AG04450 (cell line): ENCODE data around the gene HERC2. TPM values are rescaled to one million over a fixed set of nuclear protein-coding genes. Genes with fewer than 3 reads are reported as not detected.
"Not testable (repeated sequence)": the region's sequence is repeated elsewhere in the genome, so short reads cannot be mapped to it uniquely, and the experiment has no call there.

Experiments used
- CTCF ChIA-PET: fragments of 300-600, 350-600 bp; formaldehyde crosslinking; extraction: SDS; loops from one replicate; lab custom pipeline; 2022; ENCODE audit warnings: antibody characterized with exemption, inconsistent platforms; lab: Charles Lee
- POLR2A ChIA-PET: fragments of 350-600 bp; formaldehyde crosslinking; extraction: SDS; loops from one replicate; lab custom pipeline; 2021; ENCODE audit warnings: antibody characterized with exemption, inconsistent platforms; lab: Yijun Ruan, JAX
- DNase-seq: peaks from one replicate; pipeline ENCODE4 v3.0.0-alpha.2; 2011; ENCODE audit warnings: low read depth, low spot score
- H3K27ac ChIP-seq: one replicate; pipeline ENCODE4 v1.5.1; 2012; ENCODE audit warnings: low read depth, low read length, control low read depth
- H3K27me3 ChIP-seq: one replicate; pipeline ENCODE4 v1.6.0; 2012; ENCODE audit warnings: low read length; ENCODE audit not compliant: control insufficient read depth, insufficient read depth
- H3K4me3 ChIP-seq: 2 replicates; pipeline ENCODE4 v1.5.1; 2011; ENCODE audit warnings: mild to moderate bottlenecking, low read depth, low read length, control low read depth
- H3K9me3 ChIP-seq: 2 replicates; pipeline ENCODE4 v1.5.1; 2012; ENCODE audit warnings: low read length; ENCODE audit not compliant: control insufficient read depth, insufficient read depth
- CTCF ChIP-seq: IDR thresholded peaks from 2 replicates; pipeline ENCODE4 v1.5.1; 2011; ENCODE audit warnings: low read depth, low read length, control low read depth, inconsistent platforms
- polyA plus RNA-seq: library from polyadenylated mRNA; depleted of rRNA; stranded (reverse); fragments of >200 nt; gene quantifications from 2 replicates; pipeline ENCODE4 v1.2.3, GENCODE V29; 2011

HERC2 gene
- polyA plus RNA-seq, 1 experiment = 12.7 TPM

- Histone ChIP-seq H3K9me3 (peaks cover 13% of the 10 kb centered on the region; the same call in 1 of the 2 replicates), H3K27me3 (no peaks in the 10 kb centered on the region), H3K4me3 (no peak overlapping the region), H3K27ac (no peak overlapping the region)
- ChIA-PET CTCF (interaction anchor here (0.7 to 1.9 kb wide), 2 partner anchors 22 to 509 kb away, joined by 5 to 9 read pairs; no protein-coding TSS in a partner anchor), POLR2A (interaction anchor here (0.7 kb wide), 1 partner anchor 55 kb away, joined by 3 read pairs; no protein-coding TSS in a partner anchor)
- DNase-seq = no peak
- no peak for TF ChIP-seq CTCF
These were observed 174.2 kb downstream of the HERC2 start for GRCh38 chr15:28147801-28148200.

DNA sequence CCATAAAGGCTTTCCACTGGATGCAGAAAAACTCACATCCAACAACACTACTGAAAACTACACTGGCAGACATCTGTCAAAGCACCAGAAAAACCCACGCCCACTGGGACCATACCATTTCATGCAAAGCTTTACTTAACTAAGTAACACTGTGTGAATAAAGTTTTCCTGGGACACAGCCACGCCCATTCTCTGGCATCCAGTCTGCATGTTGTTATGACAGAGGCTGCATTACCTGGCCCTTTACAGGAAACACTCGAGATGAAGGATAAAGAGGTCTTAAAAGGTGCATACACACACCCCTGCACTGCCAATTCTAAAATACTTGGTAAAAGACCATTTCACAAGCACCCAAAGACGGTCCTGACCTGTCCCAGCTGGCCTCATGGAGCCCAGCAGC, 176.6 kb downstream of the HERC2 start:
- CTCF ChIA-PET = interaction anchor here (0.8 kb wide), 1 partner anchor 20 kb away, joined by 4 read pairs; no protein-coding TSS in a partner anchor
- POLR2A ChIA-PET = not testable (repeated sequence)

GRCh38 chr15:28140062-28140461, 181.9 kb downstream of the HERC2 start:
- CTCF ChIA-PET = no interaction called here
- POLR2A ChIA-PET = interaction anchor here (0.7 kb wide), 1 partner anchor 66 kb away, joined by 3 read pairs; no protein-coding TSS in a partner anchor
- TF ChIP-seq CTCF = no peak

More for the DNA sequence above, 176.6 kb downstream of the HERC2 start:
- H3K27ac ChIP-seq, H3K27me3 ChIP-seq, H3K4me3 ChIP-seq, DNase-seq: not testable (repeated sequence)
- peaks cover 12% of the 10 kb centered on the region; the same call in 1 of the 2 replicates for H3K9me3 ChIP-seq

GRCh38 chr15:28137408-28138039, 184.5 kb downstream of the HERC2 start:
- H3K27me3 ChIP-seq, H3K9me3 ChIP-seq, DNase-seq, H3K4me3 ChIP-seq, POLR2A ChIA-PET, H3K27ac ChIP-seq: not testable (repeated sequence)
- CTCF ChIA-PET = interaction anchor here (3.9 kb wide), 1 partner anchor 12 kb away, joined by 27 read pairs; no protein-coding TSS in a partner anchor

More at GRCh38 chr15:28140062-28140461, 181.9 kb downstream of the HERC2 start:
- Histone ChIP-seq H3K4me3 (no peak overlapping the region), H3K27ac (no peak overlapping the region), H3K27me3 (no peaks in the 10 kb centered on the region), H3K9me3 (no peaks in the 10 kb centered on the region)
- no peak for DNase-seq

DNA sequence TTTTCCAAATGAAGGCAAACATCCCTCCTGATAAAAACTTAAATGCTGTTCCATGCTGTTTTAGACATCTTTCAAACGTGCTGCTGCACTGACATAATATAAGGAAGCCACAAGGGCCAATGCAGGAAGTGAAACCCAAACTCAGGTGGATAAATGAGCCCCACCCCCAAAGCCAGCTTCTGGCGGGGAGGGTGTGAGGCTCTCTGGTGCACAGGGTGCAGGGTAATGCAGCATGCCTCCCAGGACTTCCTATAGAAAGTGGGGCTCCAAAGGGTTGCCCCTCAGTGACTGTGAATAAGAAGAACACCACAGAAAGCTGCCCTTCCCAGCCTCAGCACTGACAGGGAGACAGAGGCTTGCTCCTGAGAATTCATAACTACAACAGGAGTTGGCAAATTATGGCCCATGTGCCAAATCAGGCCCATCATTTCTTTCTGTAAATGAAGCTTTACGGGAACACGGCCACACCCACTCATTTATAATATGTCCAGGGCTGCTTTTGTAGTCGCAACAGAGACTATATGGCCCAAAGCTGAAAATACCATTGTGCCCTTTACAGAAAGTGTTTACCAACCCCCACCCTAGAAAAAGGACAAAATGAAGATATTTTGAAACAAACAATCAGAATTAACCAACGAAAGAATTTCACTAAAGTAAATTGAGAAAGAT, 185.6 kb downstream of the HERC2 start:
- H3K27me3 ChIP-seq, DNase-seq, H3K4me3 ChIP-seq, H3K27ac ChIP-seq, POLR2A ChIA-PET, H3K9me3 ChIP-seq: not testable (repeated sequence)
- CTCF ChIA-PET = interaction anchor here (3.9 kb wide), 1 partner anchor 11 kb away, joined by 27 read pairs; no protein-coding TSS in a partner anchor

DNA sequence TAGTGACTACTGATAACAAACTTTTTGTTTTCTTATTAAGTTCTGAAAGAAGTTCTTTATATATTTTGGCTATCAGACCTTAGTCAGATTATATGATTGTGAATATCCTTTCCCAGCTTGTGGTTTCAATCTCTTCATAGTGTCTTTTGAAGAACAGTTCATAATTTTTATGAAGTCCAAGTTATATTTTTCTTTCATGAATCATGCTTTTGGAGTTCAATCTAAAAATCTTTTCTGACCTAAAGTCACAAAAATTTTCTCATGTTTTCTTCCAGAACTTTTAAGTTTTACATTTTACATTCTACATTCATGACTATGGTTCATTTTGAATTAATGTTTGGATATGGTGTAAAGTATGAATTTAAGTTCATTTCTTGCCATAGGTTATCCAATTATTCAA, 188.7 kb downstream of the HERC2 start:
- Histone ChIP-seq H3K27me3 (no peaks in the 10 kb centered on the region), H3K27ac (no peak overlapping the region), H3K9me3 (no peaks in the 10 kb centered on the region), H3K4me3 (no peak overlapping the region)
- TF ChIP-seq CTCF = no peak
- CTCF ChIA-PET = interaction anchor here (1.3 to 3.5 kb wide), 2 partner anchors 9 to 10 kb away, joined by 3 to 13 read pairs; no protein-coding TSS in a partner anchor
- DNase-seq = no peak
- POLR2A ChIA-PET = no interaction called here
